Measurements from ENCODE around the gene SIGLEC10. TPM values are rescaled to one million over a fixed set of nuclear protein-coding genes. Genes with fewer than 3 reads are reported as not detected.
"Not testable (repeated sequence)": the region's sequence is repeated elsewhere in the genome, so short reads cannot be mapped to it uniquely, and the experiment has no call there.

SIGLEC10 gene
- total and polyA plus RNA-seq, 2 experiments from 2014 or later = 0.55 TPM; not detected in 1

- H3K36me3 ChIP-seq = no peaks in the 10 kb centered on the region
- H3K4me3 ChIP-seq = no peak overlapping the region
- no peak overlapping the region for H3K27ac ChIP-seq
- H3K4me1 ChIP-seq (ENCODE audit: low read depth) = no peaks in the 10 kb centered on the region
- no peaks in the 10 kb centered on the region for H3K9me3 ChIP-seq (ENCODE audit: low read depth)
- no peaks in the 10 kb centered on the region for H3K27me3 ChIP-seq
- TF ChIP-seq CTCF (IDR thresholded peaks at IDR 0.05; ENCODE audit: low read depth, low read length) = no peak
- no peak for DNase-seq (ENCODE audit: low read depth in 1 of 2, low spot score in 1 of 2)
These were observed 39.3 kb upstream of the SIGLEC10 start for GRCh38 chr19:51456541-51457290.

- no peak for TF ChIP-seq CTCF (IDR thresholded peaks at IDR 0.05; ENCODE audit: low read depth, low read length)
- Histone ChIP-seq H3K36me3 (no peaks in the 10 kb centered on the region), H3K27me3 (no peaks in the 10 kb centered on the region), H3K27ac (no peak overlapping the region), H3K9me3 (ENCODE audit: low read depth) (no peaks in the 10 kb centered on the region), H3K4me1 (ENCODE audit: low read depth) (no peaks in the 10 kb centered on the region), H3K4me3 (no peak overlapping the region)
- no peak for DNase-seq (ENCODE audit: low read depth in 1 of 2, low spot score in 1 of 2)
These were observed 33.4 kb upstream of the SIGLEC10 start for GRCh38 chr19:51450730-51451307.

GRCh38 chr19:51448411-51449016 lies 31.1 kb upstream of the SIGLEC10 start:
- Histone ChIP-seq H3K36me3 (no peaks in the 10 kb centered on the region), H3K4me1 (ENCODE audit: low read depth) (no peaks in the 10 kb centered on the region), H3K27me3 (no peaks in the 10 kb centered on the region), H3K27ac (no peak overlapping the region), H3K9me3 (ENCODE audit: low read depth) (no peaks in the 10 kb centered on the region), H3K4me3 (no peak overlapping the region)
- no peak for DNase-seq (ENCODE audit: low read depth in 1 of 2, low spot score in 1 of 2)
- TF ChIP-seq CTCF (IDR thresholded peaks at IDR 0.05; ENCODE audit: low read depth, low read length) = no peak

GRCh38 chr19:51448011-51448410 lies 30.6 kb upstream of the SIGLEC10 start:
- Histone ChIP-seq H3K27ac (no peak overlapping the region), H3K4me1 (ENCODE audit: low read depth) (no peaks in the 10 kb centered on the region), H3K27me3 (no peaks in the 10 kb centered on the region), H3K9me3 (ENCODE audit: low read depth) (no peaks in the 10 kb centered on the region), H3K4me3 (no peak overlapping the region), H3K36me3 (no peaks in the 10 kb centered on the region)
- DNase-seq (ENCODE audit: low read depth in 1 of 2, low spot score in 1 of 2) = no peak
- no peak for TF ChIP-seq CTCF (IDR thresholded peaks at IDR 0.05; ENCODE audit: low read depth, low read length)

- H3K9me3 ChIP-seq (ENCODE audit: low read depth); H3K27me3 ChIP-seq: not testable (repeated sequence)
These were observed 30.1 kb upstream of the SIGLEC10 start for GRCh38 chr19:51447510-51447909.

More at GRCh38 chr19:51447510-51447909, 30.1 kb upstream of the SIGLEC10 start:
- not testable (repeated sequence) for H3K27ac ChIP-seq; H3K4me3 ChIP-seq; H3K4me1 ChIP-seq (ENCODE audit: low read depth); H3K36me3 ChIP-seq; DNase-seq (ENCODE audit: low read depth in 1 of 2, low spot score in 1 of 2)
